NT2/D1 (cell line): ENCODE data around the gene AQR.

Experiments used
- SUZ12 ChIP-seq: IDR thresholded peaks from 2 replicates; pipeline ENCODE4 v1.6.1; 2011; ENCODE audit not compliant: insufficient read length, insufficient read depth; ENCODE audit errors: extremely low read depth
- YY1 ChIP-seq: IDR thresholded peaks from 2 replicates; pipeline ENCODE4 v1.6.1; 2011; ENCODE audit not compliant: insufficient read length, insufficient read depth
- ZNF274 ChIP-seq: IDR thresholded peaks from 2 replicates; pipeline ENCODE4 v1.6.1; 2011; ENCODE audit warnings: mild to moderate bottlenecking, low read depth, low read length

DNA sequence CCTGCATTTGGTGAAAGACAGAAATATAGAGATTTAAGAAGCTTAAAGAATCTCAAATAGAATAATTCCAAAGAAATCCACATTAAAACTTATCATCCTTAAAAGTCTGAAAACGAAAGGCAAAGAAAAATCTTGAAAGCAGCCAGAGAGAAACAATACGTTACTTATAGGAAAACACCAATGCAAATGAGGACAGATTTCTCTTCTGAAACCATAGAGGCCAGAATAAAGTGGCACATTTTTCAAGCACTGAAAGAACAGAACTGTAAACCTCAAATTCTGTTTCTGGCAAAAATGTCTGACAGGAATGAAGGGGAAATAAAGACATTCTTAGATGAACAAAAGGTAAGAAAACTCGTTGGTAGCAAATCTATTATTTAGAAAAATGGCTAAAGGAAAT lies 160.4 kb downstream of the AQR start:
- TF ChIP-seq ZNF274 (no peak), SUZ12 (no peak), YY1 (no peak)
